Peyer's patch (tissue), 4 donors: ENCODE measurements around the gene SLC2A4. TPM values are rescaled to one million over a fixed set of nuclear protein-coding genes. Genes with fewer than 3 reads are reported as not detected.
A peak's percentile ranks its signal among the peaks of the same experiment; 100 is the strongest.

Experiments
- DNase-seq, 3 donors: peaks; one replicate each; pipeline ENCODE4 v3.0.0-alpha.2; 2017 to 2019
- H3K27ac ChIP-seq, 4 donors: fragments of 200-600 bp; sonication (generic); one replicate each; pipeline ENCODE4 v1.5.1; 2016 to 2019
- H3K27me3 ChIP-seq, 2 donors: fragments of 200-600 bp; sonication (generic); one replicate each; pipeline ENCODE4 v1.5.1; 2019
- H3K36me3 ChIP-seq, 3 donors: fragments of 200-600 bp; sonication (generic); one replicate each; pipeline ENCODE4 v1.5.1; 2016 to 2019
- H3K4me1 ChIP-seq, 4 donors: fragments of 200-600 bp; sonication (generic); one replicate each; pipeline ENCODE4 v1.5.1; 2016 to 2019
- H3K4me3 ChIP-seq, 4 donors: fragments of 200-600 bp; sonication (generic); 1 replicate in 3 of 4; 2 replicates in 1 of 4; pipeline ENCODE4 v1.5.1; 2016 to 2019; ENCODE audit warnings: mild to moderate bottlenecking in 1 of 4
- H3K9me3 ChIP-seq, 4 donors: fragments of 200-600 bp; sonication (generic); one replicate each; pipeline ENCODE4 v1.5.1; 2016 to 2019; ENCODE audit warnings: mild to moderate bottlenecking in 1 of 4
- POLR2A ChIP-seq, 2 donors: fragments of 450-650 bp; IDR thresholded peaks; one replicate each; pipeline ENCODE4 v1.5.1; 2017; ENCODE audit warnings: antibody characterized with exemption in 2 of 2, mild to moderate bottlenecking in 2 of 2, moderate library complexity in 2 of 2
- total RNA-seq, 4 donors: library from RNA; depleted of rRNA; stranded (reverse); fragments of >200 nt; gene quantifications; one replicate each; pipeline ENCODE4 v1.1.0, GENCODE V29; 2016
- TF ChIP-seq, protein P1 (sequence below), 6 experiments: fragments of 450-650 bp in 4 of 6; fragments of 200-600 bp in 2 of 6; sonication (generic) in 1 of 6; IDR thresholded peaks; one replicate each; pipeline ENCODE4 v1.5.1; 2017 to 2019; ENCODE audit warnings: antibody characterized with exemption in 6 of 6, mild to moderate bottlenecking in 3 of 6, moderate library complexity in 1 of 6

SLC2A4 gene
- total RNA-seq, 4 donors from 2014 or later = 1.1 to 7.6 (median 4.8) TPM; not detected in 1

DNA sequence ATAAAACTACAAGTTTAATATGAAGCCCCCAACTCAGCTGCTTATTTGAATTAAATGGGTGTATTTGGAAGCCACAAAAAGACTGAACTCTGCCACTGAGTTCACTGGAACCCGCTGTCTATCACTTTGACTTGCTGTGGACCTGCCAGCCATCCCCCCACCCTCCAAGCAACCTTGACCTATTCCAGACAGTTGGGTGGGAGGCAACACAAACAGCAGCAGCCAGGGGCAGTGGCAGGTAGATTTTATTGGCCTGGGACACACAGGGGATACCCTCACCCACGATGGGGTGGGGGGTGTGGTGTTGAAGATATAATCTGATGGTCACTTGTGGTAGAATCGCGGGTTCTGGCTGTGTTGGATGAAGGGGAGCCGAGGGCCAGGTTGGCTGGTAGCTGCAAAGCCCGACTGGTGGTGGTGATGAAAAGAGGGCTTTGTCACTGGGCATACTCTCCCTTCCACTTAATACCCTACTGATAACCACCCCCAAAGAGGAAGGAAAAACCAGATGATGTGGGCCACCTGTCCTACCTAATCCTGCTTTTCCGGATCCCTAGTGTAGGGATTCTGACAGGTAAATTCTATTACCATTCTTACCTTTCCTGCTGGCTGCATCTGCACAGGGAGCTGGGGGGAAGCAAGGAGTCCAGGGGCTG, 31.0 kb downstream of the SLC2A4 start:
- peaks cover 4 to 42% (median 18%) of the 10 kb centered on the region in 4 donors for H3K4me1 ChIP-seq
- DNase-seq = no peak
- H3K36me3 ChIP-seq = peaks cover 0 to 48% (median 0%) of the 10 kb centered on the region in 3 donors
- H3K27ac ChIP-seq = no peak overlapping the region
- no peaks in the 10 kb centered on the region for H3K27me3 ChIP-seq
- TF ChIP-seq, protein P1, sequence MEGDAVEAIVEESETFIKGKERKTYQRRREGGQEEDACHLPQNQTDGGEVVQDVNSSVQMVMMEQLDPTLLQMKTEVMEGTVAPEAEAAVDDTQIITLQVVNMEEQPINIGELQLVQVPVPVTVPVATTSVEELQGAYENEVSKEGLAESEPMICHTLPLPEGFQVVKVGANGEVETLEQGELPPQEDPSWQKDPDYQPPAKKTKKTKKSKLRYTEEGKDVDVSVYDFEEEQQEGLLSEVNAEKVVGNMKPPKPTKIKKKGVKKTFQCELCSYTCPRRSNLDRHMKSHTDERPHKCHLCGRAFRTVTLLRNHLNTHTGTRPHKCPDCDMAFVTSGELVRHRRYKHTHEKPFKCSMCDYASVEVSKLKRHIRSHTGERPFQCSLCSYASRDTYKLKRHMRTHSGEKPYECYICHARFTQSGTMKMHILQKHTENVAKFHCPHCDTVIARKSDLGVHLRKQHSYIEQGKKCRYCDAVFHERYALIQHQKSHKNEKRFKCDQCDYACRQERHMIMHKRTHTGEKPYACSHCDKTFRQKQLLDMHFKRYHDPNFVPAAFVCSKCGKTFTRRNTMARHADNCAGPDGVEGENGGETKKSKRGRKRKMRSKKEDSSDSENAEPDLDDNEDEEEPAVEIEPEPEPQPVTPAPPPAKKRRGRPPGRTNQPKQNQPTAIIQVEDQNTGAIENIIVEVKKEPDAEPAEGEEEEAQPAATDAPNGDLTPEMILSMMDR (IDR thresholded peaks at IDR 0.05) = no peak
- TF ChIP-seq POLR2A (IDR thresholded peaks at IDR 0.05) = no peak
- H3K9me3 ChIP-seq = no peaks in the 10 kb centered on the region
- no peak overlapping the region for H3K4me3 ChIP-seq

DNA sequence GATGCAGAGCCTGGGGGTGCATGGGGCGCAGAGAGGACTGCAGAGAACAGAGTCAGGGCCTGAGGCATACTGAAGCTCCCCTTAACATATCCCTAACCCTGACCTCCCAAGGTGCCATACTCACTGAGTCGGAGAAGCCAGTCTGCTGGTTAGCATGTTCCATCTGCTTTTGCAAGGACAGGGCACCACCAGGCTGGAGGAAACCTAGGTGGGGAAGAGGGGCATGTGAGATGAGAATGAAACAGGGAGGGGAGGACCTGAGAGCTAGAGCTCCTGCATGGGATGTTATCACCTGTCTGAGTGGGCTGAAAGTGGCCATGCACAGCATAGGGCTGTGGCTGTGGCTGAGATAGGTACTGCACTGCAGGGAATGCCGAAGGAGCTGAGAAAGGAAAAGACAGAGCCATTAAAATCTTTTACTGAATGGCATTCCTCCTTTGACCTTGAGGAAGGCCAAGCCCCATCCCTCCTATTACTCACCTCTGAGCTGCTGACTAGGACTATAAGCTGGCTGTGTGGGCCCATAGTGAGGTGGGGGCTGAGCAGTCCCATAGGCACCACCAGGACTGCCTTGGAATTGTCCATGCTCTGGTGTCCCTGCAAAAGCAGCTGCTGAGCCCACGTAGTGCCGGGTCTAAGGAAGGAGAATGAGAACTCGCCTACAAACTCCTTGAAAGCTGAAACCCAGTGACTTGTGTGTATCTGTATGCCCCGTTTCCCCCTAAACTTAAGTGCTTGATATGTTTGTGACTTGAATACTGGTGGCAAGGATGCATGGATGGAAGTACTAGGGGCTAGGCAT, 31.8 kb downstream of the SLC2A4 start:
- Histone ChIP-seq H3K4me3 (no peak overlapping the region), H3K36me3 (peaks cover 0 to 55% (median 0%) of the 10 kb centered on the region in 3 donors), H3K27me3 (no peaks in the 10 kb centered on the region), H3K27ac (peak overlapping the region in 1 of 4 donors; percentile 12), H3K4me1 (peaks cover 4 to 42% (median 18%) of the 10 kb centered on the region in 4 donors), H3K9me3 (no peaks in the 10 kb centered on the region)
- TF ChIP-seq POLR2A (IDR thresholded peaks at IDR 0.05) = no peak
- TF ChIP-seq, protein P1 (IDR thresholded peaks at IDR 0.05) = peak in 2 of 6 experiments; percentile 8 to 25
- no peak for DNase-seq

DNA sequence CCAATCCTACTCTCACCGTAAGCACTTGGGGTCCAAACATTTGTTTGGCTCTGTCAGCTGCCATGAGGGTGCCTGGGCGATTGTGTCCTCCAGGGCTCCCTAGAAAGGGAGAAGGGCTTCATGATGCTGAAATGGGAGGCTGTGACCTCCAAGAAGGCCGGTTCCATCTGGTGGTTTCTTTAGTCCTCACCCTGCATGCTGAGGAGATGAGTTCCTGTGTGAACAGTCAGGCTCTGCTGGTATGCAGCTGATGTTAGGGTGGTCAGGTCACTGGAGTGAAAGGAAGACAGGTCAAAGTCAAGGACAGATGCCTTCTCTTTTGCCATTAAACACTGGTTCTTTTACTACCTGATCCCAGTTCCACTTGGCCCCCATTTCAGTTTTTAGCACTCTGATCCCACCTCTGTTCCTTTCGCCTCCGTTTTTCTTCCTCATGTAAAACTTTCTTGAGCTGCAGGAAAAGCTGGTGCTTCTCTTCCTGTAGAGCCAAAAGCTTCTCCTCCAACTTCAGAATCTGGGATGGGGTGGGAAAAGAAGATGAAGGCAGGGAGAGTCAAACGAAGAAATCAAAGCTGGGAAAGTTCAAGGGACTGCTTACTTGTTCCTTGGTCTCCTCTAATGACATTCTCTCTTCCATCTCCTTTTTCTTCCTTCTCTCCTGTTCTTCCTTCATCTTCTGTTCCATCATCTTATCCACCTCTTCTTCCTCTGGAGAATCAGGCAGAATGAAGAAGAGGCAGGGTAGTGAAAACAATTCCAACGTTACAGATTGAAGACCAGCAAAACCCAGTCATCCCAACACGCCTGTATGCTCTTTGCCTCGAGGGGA, 32.6 kb downstream of the SLC2A4 start:
- Histone ChIP-seq H3K4me3 (peak overlapping the region; percentile 82 to 97 (median 90)), H3K27me3 (no peaks in the 10 kb centered on the region), H3K9me3 (no peaks in the 10 kb centered on the region), H3K4me1 (peaks cover 4 to 39% (median 17%) of the 10 kb centered on the region in 4 donors), H3K27ac (peak overlapping the region; percentile 86 to 98 (median 91)), H3K36me3 (peaks cover 0 to 62% (median 0%) of the 10 kb centered on the region in 3 donors)
- TF ChIP-seq, protein P1 (IDR thresholded peaks at IDR 0.05) = no peak
- no peak for TF ChIP-seq POLR2A (IDR thresholded peaks at IDR 0.05)
- no peak for DNase-seq

DNA sequence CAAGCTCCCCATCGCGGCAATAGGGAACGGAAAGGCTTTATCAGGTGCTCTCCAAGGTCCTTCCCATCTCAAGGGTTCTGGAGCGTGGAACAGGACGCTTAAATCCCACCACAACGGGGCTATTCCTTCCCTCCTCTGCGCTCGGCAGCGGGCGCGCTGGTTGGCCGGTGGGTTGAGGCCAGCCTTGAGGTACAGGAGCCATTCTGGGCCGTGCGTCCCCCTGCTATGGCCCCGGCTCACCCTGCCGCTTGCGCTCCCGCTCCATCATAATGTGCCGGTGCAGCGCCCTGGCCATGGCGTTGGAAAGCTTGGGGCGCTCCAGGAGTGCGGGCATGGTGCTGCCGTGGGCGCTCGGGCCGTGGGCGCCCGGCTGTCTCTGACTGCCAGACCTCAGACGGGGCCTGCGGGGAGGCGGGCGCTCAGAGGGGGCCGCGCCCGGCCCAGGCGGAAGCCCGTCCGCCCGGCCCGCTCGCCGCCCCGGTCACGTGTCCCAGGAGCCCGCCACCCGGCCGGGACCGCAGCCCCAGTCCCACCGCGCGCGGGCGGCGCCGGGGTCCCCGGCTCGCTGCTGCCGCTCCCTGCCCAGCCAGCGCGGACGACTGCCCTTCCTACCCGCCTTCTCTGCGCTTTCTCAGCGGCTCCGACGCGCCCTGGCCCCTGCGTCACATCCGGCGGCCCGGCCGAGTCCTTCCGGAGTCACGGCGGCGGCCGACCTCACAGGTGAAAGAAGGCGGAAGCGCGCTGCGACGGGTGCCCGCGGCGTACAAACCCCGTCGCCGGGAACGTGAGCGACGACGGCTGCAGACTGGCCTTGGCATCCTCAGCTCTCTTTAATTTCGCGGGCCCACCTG, 33.4 kb downstream of the SLC2A4 start, which contains the start of gene GPS2:
Gene GPS2 (minus strand): TSS at position 642 of the 851 bp plus-strand sequence. CDS start 308 bp downstream, at position 334.
- peak; percentile 81 to 84 for TF ChIP-seq POLR2A (IDR thresholded peaks at IDR 0.05)
- TF ChIP-seq, protein P1 (IDR thresholded peaks at IDR 0.05) = no peak
- H3K36me3 ChIP-seq = peaks cover 0 to 59% (median 0%) of the 10 kb centered on the region in 3 donors

More for the DNA sequence above, 33.4 kb downstream of the SLC2A4 start, which contains the start of gene GPS2:
- Histone ChIP-seq H3K4me3 (peak within 1 kb of the TSS; percentile 82 to 97 (median 90)), H3K4me1 (peaks cover 0 to 31% (median 9%) of the 10 kb centered on the region in 4 donors), H3K27me3 (no peaks in the 10 kb centered on the region), H3K9me3 (no peaks in the 10 kb centered on the region), H3K27ac (peak within 1 kb of the TSS; percentile 86 to 98 (median 91))
- peak; percentile 94 to 97 (median 97) for DNase-seq
